GM12875 (cell line): ENCODE measurements around the gene NLRC5.

ENCODE experiments used
- H3K4me3 ChIP-seq: one replicate; pipeline ENCODE4 v1.5.1; 2011; ENCODE audit warnings: low read depth, low read length, control low read depth
- CTCF ChIP-seq: IDR thresholded peaks from 2 replicates; pipeline ENCODE4 v1.5.1; 2011; ENCODE audit warnings: low read depth, mild to moderate bottlenecking, control low read depth, inconsistent platforms, low read length, moderate library complexity, borderline replicate concordance; ENCODE audit not compliant: insufficient read depth

NLRC5 gene

GRCh38 chr16:56945847-56946527 is 43.4 kb upstream of the NLRC5 start:
- no peak for TF ChIP-seq CTCF
- no peak overlapping the region for H3K4me3 ChIP-seq

GRCh38 chr16:56946767-56947603 is 42.4 kb upstream of the NLRC5 start:
- no peak overlapping the region for H3K4me3 ChIP-seq
- TF ChIP-seq CTCF: no peak

GRCh38 chr16:56947604-56947995 is 41.8 kb upstream of the NLRC5 start:
- TF ChIP-seq CTCF: no peak
- H3K4me3 ChIP-seq: no peak overlapping the region

- H3K4me3 ChIP-seq: no peak overlapping the region
- TF ChIP-seq CTCF: no peak
These were observed 41.1 kb upstream of the NLRC5 start for GRCh38 chr16:56948234-56948633.

GRCh38 chr16:56950051-56950450 is 39.3 kb upstream of the NLRC5 start:
- no peak for TF ChIP-seq CTCF
- H3K4me3 ChIP-seq: no peak overlapping the region

- no peak overlapping the region for H3K4me3 ChIP-seq
- TF ChIP-seq CTCF: no peak
These were observed 38.9 kb upstream of the NLRC5 start for GRCh38 chr16:56950455-56950854.
